Nephron progenitor cell (in vitro differentiated cells): ENCODE data around the gene NUSAP1.

Source experiments
- DNase-seq: peaks from one replicate; pipeline ENCODE4 v3.0.0; 2021
- H3K27ac Mint-ChIP-seq: 2 replicates; pipeline ENCODE4 v1.8.0; 2021; ENCODE audit warnings: mild to moderate bottlenecking, moderate library complexity, mixed read lengths
- H3K27me3 Mint-ChIP-seq: 2 replicates; pipeline ENCODE4 v1.8.0; 2021; ENCODE audit warnings: mild to moderate bottlenecking, low read depth, mixed read lengths; ENCODE audit not compliant: poor library complexity
- H3K36me3 Mint-ChIP-seq: 2 replicates; pipeline ENCODE4 v1.8.0; 2021; ENCODE audit warnings: low read depth, mixed read lengths
- H3K4me1 Mint-ChIP-seq: 2 replicates; pipeline ENCODE4 v1.8.0; 2021; ENCODE audit warnings: mixed read lengths
- H3K4me3 Mint-ChIP-seq: 2 replicates; pipeline ENCODE4 v1.8.0; 2021; ENCODE audit warnings: mild to moderate bottlenecking, moderate library complexity, mixed read lengths
- H3K9me3 Mint-ChIP-seq: 2 replicates; pipeline ENCODE4 v1.8.0; 2021; ENCODE audit warnings: mild to moderate bottlenecking, moderate library complexity, mixed read lengths
- CTCF ChIP-seq: fragments of 200-600 bp; sonication (generic); IDR thresholded peaks from 2 replicates; pipeline ENCODE4 v1.5.0; 2021; ENCODE audit warnings: antibody characterized with exemption

Gene NUSAP1

GRCh38 chr15:41337047-41337446 lies 4.4 kb downstream of the NUSAP1 start:
- no peaks in the 10 kb centered on the region for H3K9me3 Mint-ChIP-seq
- peaks cover 60% of the 10 kb centered on the region for H3K36me3 Mint-ChIP-seq
- H3K4me3 Mint-ChIP-seq = no peak overlapping the region
- no peak for DNase-seq
- peaks cover 45% of the 10 kb centered on the region for H3K4me1 Mint-ChIP-seq
- no peaks in the 10 kb centered on the region for H3K27me3 Mint-ChIP-seq
- H3K27ac Mint-ChIP-seq = no peak overlapping the region
- no peak for TF ChIP-seq CTCF

- no peak for TF ChIP-seq CTCF
- Mint-ChIP-seq H3K4me1 (peaks cover 37% of the 10 kb centered on the region), H3K27me3 (no peaks in the 10 kb centered on the region), H3K27ac (peak overlapping the region; percentile 90), H3K9me3 (no peaks in the 10 kb centered on the region), H3K36me3 (peaks cover 67% of the 10 kb centered on the region), H3K4me3 (no peak overlapping the region)
- no peak for DNase-seq
Observed at GRCh38 chr15:41337631-41338522, 5.2 kb downstream of the NUSAP1 start.

- H3K36me3 Mint-ChIP-seq = peaks cover 80% of the 10 kb centered on the region
- TF ChIP-seq CTCF = no peak
- H3K4me3 Mint-ChIP-seq = no peak overlapping the region
- H3K9me3 Mint-ChIP-seq = no peaks in the 10 kb centered on the region
- H3K27ac Mint-ChIP-seq = no peak overlapping the region
- DNase-seq = no peak
- peaks cover 28% of the 10 kb centered on the region for H3K4me1 Mint-ChIP-seq
- H3K27me3 Mint-ChIP-seq = peaks cover 3% of the 10 kb centered on the region
Observed at GRCh38 chr15:41340189-41340695, 7.6 kb downstream of the NUSAP1 start.

GRCh38 chr15:41341519-41341918 lies 8.8 kb downstream of the NUSAP1 start:
- DNase-seq = no peak
- peaks cover 23% of the 10 kb centered on the region for H3K4me1 Mint-ChIP-seq
- H3K27me3 Mint-ChIP-seq = peaks cover 3% of the 10 kb centered on the region
- peaks cover 89% of the 10 kb centered on the region for H3K36me3 Mint-ChIP-seq
- no peak overlapping the region for H3K27ac Mint-ChIP-seq
- H3K9me3 Mint-ChIP-seq = no peaks in the 10 kb centered on the region
- no peak for TF ChIP-seq CTCF
- no peak overlapping the region for H3K4me3 Mint-ChIP-seq

- Mint-ChIP-seq H3K9me3 (no peaks in the 10 kb centered on the region), H3K4me3 (no peak overlapping the region), H3K27ac (no peak overlapping the region), H3K4me1 (no peaks in the 10 kb centered on the region), H3K36me3 (peaks cover 82% of the 10 kb centered on the region), H3K27me3 (peaks cover 3% of the 10 kb centered on the region)
- DNase-seq = no peak
- TF ChIP-seq CTCF = no peak
Observed at GRCh38 chr15:41347236-41347635, 14.6 kb downstream of the NUSAP1 start.
